CD4-positive, alpha-beta T cell treated with Interferon gamma for 1 hour (primary cell): Measurements from ENCODE around the gene TCTN3.
"Not testable (repeated sequence)": the region's sequence is repeated elsewhere in the genome, so short reads cannot be mapped to it uniquely, and the experiment has no call there.

ENCODE experiments used
- DNase-seq: peaks from one replicate; pipeline ENCODE4 v3.0.0-alpha.2; 2020

Gene TCTN3

DNA sequence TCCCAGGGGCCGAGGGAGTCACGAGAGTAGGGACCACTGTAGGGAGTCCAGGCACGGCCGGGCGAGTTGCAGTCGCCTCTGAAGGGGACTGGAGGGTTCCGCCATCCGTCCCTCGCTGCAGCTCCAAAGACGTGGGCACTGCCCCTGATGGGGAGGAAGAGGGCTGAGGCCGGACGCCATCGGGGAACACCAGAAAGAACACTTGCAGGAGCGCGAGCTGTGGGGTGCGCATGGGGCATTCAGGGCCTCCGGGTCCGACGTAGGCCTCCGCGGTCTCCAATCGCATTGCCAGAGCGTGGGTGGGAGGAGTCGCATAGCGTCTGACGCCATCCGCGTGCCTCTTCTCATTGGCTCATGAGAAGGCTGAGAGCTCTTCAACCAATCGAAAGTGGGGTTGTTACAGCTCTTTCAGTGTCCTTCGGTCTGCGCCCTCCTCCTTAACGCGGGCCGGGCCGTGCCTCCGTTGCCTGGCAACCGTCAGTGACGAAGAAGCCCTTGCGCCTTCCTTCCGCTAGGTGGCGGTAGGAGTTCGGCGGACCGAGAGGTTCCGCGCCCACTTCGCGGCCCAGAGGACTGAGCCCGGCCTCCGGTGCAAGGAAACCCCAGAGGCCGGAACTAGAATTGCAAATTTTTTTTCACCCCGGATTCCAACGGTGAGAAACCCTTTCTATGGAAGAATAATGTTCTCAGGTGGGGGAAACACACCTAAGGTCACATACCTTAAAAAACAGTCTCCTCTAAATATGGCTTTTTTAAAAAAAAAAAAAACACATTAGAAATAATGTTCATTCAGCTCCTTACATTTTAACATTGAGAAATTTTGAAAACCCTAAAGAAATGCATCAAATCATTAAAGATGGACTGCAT lies at the start of gene TCTN3:
TCTN3 (minus strand) TSS at position 260 of the 867 bp plus-strand sequence; CDS start at position 232, 28 bp downstream.
- peak; percentile 98 for DNase-seq

GRCh38 chr10:95742962-95743535 lies 49.3 kb upstream of the TCTN3 start:
- DNase-seq = no peak

GRCh38 chr10:95742485-95742884 lies 48.8 kb upstream of the TCTN3 start:
- DNase-seq = no peak

GRCh38 chr10:95741807-95742467 lies 48.2 kb upstream of the TCTN3 start:
- peak; percentile 28 for DNase-seq

- no peak for DNase-seq
These were observed 45.3 kb upstream of the TCTN3 start for GRCh38 chr10:95739056-95739455.

DNA sequence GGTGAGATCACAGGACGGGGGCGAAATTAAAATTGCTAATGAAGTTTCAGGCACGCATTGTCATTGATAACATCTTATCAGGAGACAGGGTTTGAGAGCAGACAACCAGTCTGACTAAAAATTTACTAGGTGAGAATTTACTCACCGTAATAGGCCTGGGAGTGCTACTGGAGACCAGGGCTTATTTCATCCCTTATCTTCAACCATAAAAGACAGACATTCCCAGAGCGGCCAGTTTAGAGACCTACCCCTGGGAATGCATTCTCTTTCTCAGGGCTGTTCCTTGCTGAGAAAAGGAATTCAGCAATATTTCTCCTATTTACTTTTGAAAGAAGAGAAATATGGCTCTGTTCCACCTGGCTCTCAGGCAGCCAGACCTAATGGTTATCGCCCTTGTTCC lies 39.2 kb upstream of the TCTN3 start:
- DNase-seq = not testable (repeated sequence)

GRCh38 chr10:95730233-95730632 lies 36.5 kb upstream of the TCTN3 start:
- DNase-seq = no peak

GRCh38 chr10:95729323-95730055 lies 35.8 kb upstream of the TCTN3 start:
- no peak for DNase-seq

- DNase-seq = no peak
These were observed 34.8 kb upstream of the TCTN3 start for GRCh38 chr10:95728526-95728925.

GRCh38 chr10:95722496-95722895 lies 28.8 kb upstream of the TCTN3 start:
- not testable (repeated sequence) for DNase-seq

DNA sequence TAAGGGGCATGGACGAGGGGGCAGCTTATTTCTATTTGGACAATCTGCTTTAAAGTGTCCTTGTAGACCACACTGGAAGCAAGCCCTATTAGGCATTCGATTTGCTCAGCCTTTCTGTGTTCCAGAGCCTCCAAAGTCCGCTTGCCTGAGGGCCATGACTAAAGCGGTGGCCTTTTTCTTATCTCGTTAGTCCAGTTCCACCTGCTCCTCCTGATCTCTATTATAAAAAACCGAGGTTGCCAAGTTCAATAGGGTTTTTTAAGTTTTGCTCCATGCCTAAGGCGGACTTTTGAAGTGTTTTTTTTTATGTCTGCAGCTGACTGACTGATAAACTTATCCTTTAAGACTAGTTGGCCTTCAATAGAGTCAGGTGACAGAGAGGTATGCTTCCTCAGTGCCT lies 27.0 kb upstream of the TCTN3 start:
- not testable (repeated sequence) for DNase-seq

DNA sequence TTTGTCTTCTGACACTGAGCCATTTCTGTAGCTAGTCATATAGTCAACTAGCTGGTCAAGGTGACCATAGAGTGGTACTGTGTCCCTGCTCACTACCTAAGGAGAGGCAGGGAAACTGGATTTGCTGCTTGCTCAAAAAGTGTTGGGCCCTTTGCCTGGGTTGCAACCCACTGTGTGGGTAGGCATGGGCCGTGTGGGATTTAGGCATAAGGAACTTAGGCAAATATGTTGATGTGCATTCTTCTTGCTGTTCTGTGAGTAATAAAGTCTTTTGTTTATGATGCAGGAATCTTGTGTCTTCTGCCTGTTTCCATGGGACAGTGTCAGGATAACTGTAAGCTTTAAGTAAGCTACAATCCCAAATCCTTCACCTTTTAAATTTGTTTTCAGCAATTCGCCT lies 23.1 kb upstream of the TCTN3 start:
- no peak for DNase-seq

- DNase-seq = no peak
These were observed 22.7 kb upstream of the TCTN3 start for GRCh38 chr10:95716466-95716865.

GRCh38 chr10:95711492-95711891 lies 17.8 kb upstream of the TCTN3 start:
- no peak for DNase-seq

DNA sequence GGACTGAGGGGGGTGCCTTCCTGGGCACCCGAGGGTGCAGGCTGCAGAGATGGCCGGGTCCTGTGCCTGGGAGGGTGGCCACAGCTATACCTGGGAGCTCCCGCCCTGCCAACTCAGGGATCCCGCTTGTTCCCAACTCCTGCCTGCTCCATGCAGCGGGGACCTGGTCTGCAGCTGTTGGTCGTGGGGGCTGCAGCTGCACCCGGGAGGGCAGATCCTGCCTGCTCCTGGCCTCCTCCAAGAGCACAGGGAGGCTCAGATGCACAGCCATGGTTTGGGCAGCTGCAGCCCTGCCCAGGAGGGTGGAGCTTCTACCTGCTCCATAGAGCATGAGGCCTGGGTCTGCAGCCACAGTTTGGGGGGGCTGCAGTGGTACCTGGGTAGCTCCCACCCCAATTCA lies 13.3 kb upstream of the TCTN3 start:
- DNase-seq = no peak

- no peak for DNase-seq
These were observed 12.8 kb upstream of the TCTN3 start for GRCh38 chr10:95706573-95706972.

GRCh38 chr10:95698415-95698814 lies 4.7 kb upstream of the TCTN3 start:
- no peak for DNase-seq

DNA sequence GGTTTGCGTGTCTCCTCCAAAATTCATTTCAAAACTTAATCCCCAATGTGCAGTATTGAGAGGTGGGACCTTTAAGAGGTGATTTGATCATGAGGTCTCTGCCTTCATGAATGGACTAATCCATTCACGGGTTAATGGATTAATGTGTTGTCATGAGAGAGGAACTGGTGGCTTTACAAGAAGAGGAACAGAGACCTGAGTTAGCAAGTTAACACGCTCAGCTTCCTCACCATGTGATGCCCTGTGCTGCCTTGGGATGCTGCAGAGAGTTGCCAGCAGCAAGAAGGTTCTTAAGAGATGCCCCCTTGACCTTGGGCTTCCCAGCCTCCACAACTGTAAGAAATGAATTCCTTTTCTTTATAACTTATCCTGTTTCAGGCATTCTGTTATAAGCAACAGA lies 3.7 kb upstream of the TCTN3 start:
- peak; percentile 59 for DNase-seq

GRCh38 chr10:95694665-95695064 lies 938 bp upstream of the TCTN3 start:
- no peak for DNase-seq

DNA sequence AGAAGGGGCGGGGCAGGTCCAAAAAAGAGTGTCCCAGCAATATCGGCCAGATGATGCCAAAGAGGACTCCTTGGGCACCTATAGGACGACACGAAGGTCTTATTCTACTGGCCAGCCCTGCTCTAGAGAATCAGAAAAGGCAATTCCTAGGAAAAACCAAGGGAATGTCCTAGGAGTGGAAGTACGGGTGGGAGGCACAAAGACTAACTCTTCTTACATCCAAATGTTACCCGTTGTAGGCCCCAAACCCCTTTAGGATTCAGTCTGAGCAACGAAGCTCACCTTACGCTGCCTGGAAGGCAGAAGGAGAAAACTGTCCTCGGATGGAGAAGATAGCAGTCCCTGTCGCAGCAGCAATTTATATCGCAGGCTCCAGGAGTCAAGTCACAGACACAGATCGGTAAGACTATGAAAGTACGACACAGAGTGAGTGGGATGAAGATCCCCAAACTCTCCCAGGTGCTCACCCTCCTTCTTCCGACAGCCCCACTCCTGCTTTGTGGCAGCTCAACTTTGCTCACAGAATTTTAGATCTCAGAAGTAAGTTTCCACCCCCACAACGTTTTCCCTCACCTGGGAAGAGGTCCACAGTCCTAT lies 558 bp downstream of the TCTN3 start:
- no peak for DNase-seq

DNA sequence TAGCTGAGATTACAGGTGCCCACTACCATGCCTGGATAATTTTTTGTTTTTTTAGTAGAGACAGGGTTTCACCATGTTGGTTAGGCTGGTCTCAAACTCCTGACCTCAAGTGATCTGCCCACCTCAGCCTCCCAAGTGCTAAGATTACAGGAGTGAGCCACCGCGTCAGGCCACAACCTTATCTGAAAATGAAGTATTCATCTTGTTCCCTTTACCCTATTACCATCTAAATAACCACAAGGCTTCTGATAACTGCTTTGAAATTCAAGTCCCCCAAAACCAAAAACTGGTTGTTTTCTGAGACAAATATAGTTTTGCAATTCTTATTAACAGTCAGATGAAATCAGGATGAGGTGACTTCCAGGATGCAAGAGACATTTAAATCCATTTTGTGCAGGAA lies 2.4 kb downstream of the TCTN3 start:
- DNase-seq = no peak

DNA sequence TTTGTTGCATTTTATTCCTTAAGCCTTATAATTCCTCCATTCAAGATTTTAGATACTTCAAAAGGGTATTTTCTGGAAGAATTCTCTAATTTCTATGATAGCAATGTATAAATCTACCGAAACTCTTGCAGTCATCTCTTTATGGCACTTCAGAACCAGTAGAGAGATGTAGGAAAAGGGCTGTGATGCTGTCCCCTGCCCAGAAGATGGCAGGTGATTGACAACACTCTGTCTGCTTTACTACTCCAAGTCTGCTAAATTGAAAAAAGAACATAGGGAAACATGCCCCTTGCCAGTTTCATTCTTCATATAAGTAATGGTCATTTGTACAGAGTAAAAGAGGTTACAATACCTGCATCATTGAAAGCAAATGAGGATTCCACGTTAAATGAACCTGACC lies 5.1 kb downstream of the TCTN3 start:
- no peak for DNase-seq

DNA sequence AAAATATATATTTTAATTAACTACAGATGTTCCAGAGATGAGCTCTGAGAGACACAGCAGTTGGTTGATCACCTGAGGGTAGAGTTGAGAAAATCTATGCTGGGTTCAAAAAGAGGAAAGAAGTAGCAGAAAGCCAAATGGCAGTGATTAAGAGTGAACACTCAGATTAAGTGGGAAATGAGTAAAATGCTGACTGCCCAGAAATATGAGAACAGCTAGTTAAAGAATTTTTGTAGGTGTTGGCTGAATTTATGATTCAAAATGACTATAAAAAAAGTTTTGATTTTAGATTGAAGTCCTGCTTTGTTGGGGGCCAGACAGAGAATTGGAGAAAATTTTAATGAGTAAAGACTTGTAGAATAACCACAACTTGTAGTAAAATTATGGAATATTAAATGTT lies 9.8 kb downstream of the TCTN3 start:
- no peak for DNase-seq
